ENCODE data around the gene TUB. TPM values are rescaled to one million over a fixed set of nuclear protein-coding genes. Genes with fewer than 3 reads are reported as not detected.
A peak's percentile ranks its signal among the peaks of the same experiment; 100 is the strongest.

TUB gene
- total RNA-seq, 4 donors from 2014 or later, result 8.2 to 19.0 (median 13.4) TPM

DNA sequence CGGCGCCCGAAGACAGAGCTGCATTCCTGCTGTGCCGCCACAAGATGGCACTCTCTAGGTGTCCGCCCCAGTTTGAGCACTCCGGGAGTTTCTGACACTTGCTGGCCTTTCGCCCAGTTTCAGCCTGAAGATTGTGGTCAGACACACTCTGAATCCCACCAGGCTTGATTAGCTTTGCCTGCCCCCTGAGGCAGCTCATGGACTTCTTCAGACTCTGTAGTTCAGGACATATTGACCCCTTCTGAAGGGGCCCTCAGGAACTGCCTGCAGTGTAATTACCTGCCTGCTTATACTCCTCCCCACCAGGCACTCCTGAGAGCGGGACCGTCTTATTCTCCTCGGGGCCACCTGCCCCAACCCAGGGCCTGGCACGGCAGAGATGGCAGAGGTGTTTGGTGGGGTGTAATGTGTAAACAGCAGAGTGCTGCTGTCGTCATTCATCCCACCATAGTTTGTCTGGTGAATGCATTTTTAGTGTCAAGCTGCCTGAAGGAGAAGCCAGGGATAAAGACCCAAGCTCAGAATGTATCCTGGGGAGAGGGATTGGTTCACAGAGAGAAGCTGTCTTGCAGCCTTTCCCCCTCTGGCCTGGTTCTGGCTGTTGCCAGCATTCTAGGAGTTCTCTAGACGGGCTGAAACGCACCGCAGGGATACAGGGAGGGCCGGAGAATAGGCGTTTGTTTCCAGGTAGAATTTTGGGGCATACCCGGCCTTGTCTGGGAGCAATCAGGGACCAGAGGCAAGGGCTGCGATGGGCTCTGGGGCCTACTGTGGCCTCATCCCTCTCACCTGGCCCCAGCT is 47.5 kb upstream of the TUB start:
- Histone ChIP-seq H3K4me3 (no peak overlapping the region), H3K27ac (no peak overlapping the region), H3K9me3 (no peaks in the 10 kb centered on the region), H3K4me1 (peaks cover 0 to 13% (median 3%) of the 10 kb centered on the region in 3 donors), H3K27me3 (no peaks in the 10 kb centered on the region), H3K36me3 (no peaks in the 10 kb centered on the region)
- WGBS, 2 donors (ENCODE audit: low coverage in 1 of 2), result 0 to 31% methylated on average over 1 to 4 of the region's 19 CpGs
- TF ChIP-seq, protein P1, sequence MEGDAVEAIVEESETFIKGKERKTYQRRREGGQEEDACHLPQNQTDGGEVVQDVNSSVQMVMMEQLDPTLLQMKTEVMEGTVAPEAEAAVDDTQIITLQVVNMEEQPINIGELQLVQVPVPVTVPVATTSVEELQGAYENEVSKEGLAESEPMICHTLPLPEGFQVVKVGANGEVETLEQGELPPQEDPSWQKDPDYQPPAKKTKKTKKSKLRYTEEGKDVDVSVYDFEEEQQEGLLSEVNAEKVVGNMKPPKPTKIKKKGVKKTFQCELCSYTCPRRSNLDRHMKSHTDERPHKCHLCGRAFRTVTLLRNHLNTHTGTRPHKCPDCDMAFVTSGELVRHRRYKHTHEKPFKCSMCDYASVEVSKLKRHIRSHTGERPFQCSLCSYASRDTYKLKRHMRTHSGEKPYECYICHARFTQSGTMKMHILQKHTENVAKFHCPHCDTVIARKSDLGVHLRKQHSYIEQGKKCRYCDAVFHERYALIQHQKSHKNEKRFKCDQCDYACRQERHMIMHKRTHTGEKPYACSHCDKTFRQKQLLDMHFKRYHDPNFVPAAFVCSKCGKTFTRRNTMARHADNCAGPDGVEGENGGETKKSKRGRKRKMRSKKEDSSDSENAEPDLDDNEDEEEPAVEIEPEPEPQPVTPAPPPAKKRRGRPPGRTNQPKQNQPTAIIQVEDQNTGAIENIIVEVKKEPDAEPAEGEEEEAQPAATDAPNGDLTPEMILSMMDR (IDR thresholded peaks at IDR 0.05), result peak; percentile 74 to 93 (median 89)
- TF ChIP-seq EP300 (IDR thresholded peaks at IDR 0.05) (no peak), POLR2AphosphoS5 (IDR thresholded peaks at IDR 0.05) (peak; percentile 31), POLR2A (IDR thresholded peaks at IDR 0.05) (no peak)
- ATAC-seq, result peak; percentile 74

DNA sequence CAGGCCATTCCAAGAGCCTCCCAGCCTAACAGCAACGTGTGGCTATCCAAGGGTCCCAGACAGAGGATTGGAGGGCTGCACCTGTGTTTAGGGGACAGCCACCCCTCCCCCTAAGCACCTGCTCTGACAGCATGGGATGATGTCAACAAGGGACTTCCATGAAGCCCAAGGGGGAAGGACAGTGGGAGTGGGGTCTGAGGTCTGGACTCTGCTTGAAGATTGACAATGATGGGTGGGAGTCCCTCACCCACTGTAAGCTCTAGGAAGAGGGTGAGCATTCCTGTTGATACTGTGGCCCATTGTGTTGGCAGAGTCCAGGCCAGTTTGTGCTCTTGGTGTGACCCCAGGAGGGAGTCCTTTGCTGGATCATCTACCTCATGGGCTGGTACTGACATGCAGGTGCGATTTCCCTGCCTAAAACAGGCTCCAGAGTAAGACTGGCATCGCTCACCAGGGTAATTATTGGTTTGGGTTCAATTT is 46.9 kb upstream of the TUB start:
- H3K27ac ChIP-seq, result no peak overlapping the region
- no peak for ATAC-seq
- no peak for TF ChIP-seq POLR2A (IDR thresholded peaks at IDR 0.05)
- no peak for TF ChIP-seq POLR2AphosphoS5 (IDR thresholded peaks at IDR 0.05)
- TF ChIP-seq, protein P1 (IDR thresholded peaks at IDR 0.05), result no peak
- TF ChIP-seq EP300 (IDR thresholded peaks at IDR 0.05), result no peak
- H3K4me3 ChIP-seq, result no peak overlapping the region
- H3K36me3 ChIP-seq, result no peaks in the 10 kb centered on the region
- H3K9me3 ChIP-seq, result no peaks in the 10 kb centered on the region
- peaks cover 0 to 13% (median 3%) of the 10 kb centered on the region in 3 donors for H3K4me1 ChIP-seq
- WGBS, 2 donors (ENCODE audit: low coverage in 1 of 2), result 100% methylated on average over 1 to 2 of the region's 3 CpGs
- no peaks in the 10 kb centered on the region for H3K27me3 ChIP-seq

DNA sequence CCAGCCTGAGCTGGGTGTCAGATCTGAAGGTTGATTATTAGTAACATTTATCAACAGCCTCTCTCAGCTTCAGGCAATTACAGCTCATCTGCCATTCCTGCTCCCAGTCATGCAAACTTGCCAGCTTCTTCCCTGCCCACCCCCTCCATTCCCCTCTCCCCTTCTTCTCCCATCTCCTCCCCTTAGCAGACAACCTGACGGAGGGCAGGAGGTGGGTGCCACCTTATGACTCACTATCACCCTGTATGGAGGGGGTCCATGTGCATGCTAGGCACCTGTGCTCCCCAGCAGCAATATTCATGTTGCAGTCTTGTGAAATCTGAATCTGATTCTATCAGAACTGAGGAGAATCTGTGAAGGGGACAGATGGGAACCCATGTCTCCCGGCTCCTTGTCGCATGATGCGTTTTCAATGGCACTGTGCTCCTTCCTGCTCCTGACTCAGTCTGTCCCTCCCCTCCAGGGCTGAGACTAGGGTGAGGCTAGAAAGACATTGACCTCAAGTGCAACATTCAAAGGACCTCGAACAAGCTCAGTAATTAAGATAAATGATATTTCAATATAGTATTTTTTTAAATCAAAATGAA is 46.3 kb upstream of the TUB start:
- Histone ChIP-seq H3K36me3 (no peaks in the 10 kb centered on the region), H3K27me3 (no peaks in the 10 kb centered on the region), H3K4me1 (peaks cover 0 to 13% (median 3%) of the 10 kb centered on the region in 3 donors), H3K9me3 (no peaks in the 10 kb centered on the region), H3K27ac (no peak overlapping the region), H3K4me3 (no peak overlapping the region)
- ATAC-seq, result no peak
- TF ChIP-seq POLR2A (IDR thresholded peaks at IDR 0.05), result no peak
- TF ChIP-seq POLR2AphosphoS5 (IDR thresholded peaks at IDR 0.05), result no peak
- no peak for TF ChIP-seq EP300 (IDR thresholded peaks at IDR 0.05)
- TF ChIP-seq, protein P1 (IDR thresholded peaks at IDR 0.05), result no peak
- WGBS, 2 donors (ENCODE audit: low coverage in 1 of 2), result 81 to 82% methylated on average over 5 of the region's 5 CpGs

DNA sequence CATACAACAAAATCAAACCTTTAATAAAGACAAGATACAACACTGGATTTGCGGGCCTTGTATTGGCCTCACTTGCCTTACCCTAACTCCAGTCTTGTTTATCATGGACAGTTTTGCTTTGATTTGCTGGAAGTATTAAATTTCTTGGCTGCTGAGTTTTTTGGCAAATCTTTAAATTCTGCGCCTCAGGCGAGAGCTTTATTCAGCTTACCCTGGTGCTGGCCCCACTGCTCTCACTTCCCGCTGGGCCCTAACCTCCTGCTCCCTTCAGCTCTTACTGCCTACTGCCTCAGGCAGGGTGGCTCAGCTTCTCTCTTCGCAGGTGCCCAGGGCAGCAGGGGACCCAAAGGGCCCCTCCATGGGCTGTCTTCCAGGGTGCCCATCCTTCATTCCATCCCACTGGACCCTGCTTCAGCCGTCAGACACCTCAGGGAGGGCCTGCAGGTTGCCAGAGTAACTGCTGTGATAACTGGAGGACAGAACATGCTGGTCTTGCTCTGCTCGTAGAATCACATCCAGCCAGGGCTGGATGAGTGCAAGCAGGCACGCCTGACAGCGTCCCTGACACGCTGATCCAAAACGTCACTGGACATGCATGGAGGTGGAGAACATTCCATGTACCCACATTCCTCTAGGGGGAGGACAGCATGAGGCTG is 45.7 kb upstream of the TUB start:
- ATAC-seq, result no peak
- H3K27ac ChIP-seq, result no peak overlapping the region

More for the DNA sequence above, 45.7 kb upstream of the TUB start:
- no peaks in the 10 kb centered on the region for H3K9me3 ChIP-seq
- H3K27me3 ChIP-seq, result no peaks in the 10 kb centered on the region
- H3K36me3 ChIP-seq, result no peaks in the 10 kb centered on the region
- H3K4me3 ChIP-seq, result no peak overlapping the region
- 50 to 54% methylated on average over 3 of the region's 11 CpGs for WGBS, 2 donors (ENCODE audit: low coverage in 1 of 2)
- TF ChIP-seq POLR2A (IDR thresholded peaks at IDR 0.05), result no peak
- no peak for TF ChIP-seq EP300 (IDR thresholded peaks at IDR 0.05)
- TF ChIP-seq, protein P1 (IDR thresholded peaks at IDR 0.05), result no peak
- TF ChIP-seq POLR2AphosphoS5 (IDR thresholded peaks at IDR 0.05), result no peak
- H3K4me1 ChIP-seq, result peaks cover 0 to 13% (median 3%) of the 10 kb centered on the region in 3 donors
